ENCODE data around the gene SIRPB2. TPM values are rescaled to one million over a fixed set of nuclear protein-coding genes. Genes with fewer than 3 reads are reported as not detected.
A peak's percentile ranks its signal among the peaks of the same experiment; 100 is the strongest.

The SIRPB2 gene
- total and polyA plus RNA-seq, 2 of the 4 experiments (the other 2 are of a cell fraction) = not detected

- H2AFZ ChIP-seq (replicated peaks; ENCODE audit: low read length, poor library complexity) = no peak overlapping the region
- no peak overlapping the region for H4K5ac ChIP-seq (ENCODE audit: low read depth, low read length)
- H4K91ac ChIP-seq (ENCODE audit: insufficient read depth, low read depth, low read length) = no peak overlapping the region
- H4K8ac ChIP-seq (ENCODE audit: low read depth in 2 of 2, low read length in 2 of 2) = no peak overlapping the region
- no peak overlapping the region for H3K4ac ChIP-seq (ENCODE audit: low read depth, low read length)
- no peaks in the 10 kb centered on the region for H3K4me1 ChIP-seq (ENCODE audit: control insufficient read depth, insufficient read depth, low read length)
- H3K36me3 ChIP-seq (ENCODE audit: control insufficient read depth, insufficient read depth, low read length) = no peaks in the 10 kb centered on the region
- H2AK5ac ChIP-seq (ENCODE audit: low read depth, low read length) = no peak overlapping the region
- H2BK20ac ChIP-seq (ENCODE audit: low read depth, low read length) = no peak overlapping the region
- H3K14ac ChIP-seq (replicated peaks; ENCODE audit: low read depth, low read length) = no peak overlapping the region
- H3K27me3 ChIP-seq (ENCODE audit: control insufficient read depth, insufficient read depth, low read length) = 0 out of 2 replicates have a peak, but pooled peaks cover 1% of the 10 kb centered on the region
- ATAC-seq (ENCODE audit: low read depth) = no peak
- BruUV-seq (replicated peaks) = no TSS peak
- H2BK15ac ChIP-seq (ENCODE audit: low read depth, low read length) = no peak overlapping the region
- no peak overlapping the region for H3K4me3 ChIP-seq (ENCODE audit: insufficient read depth, low read depth, low read length)
- peak; percentile 81 for TF ChIP-seq CEBPB (IDR thresholded peaks at IDR 0.05; ENCODE audit: low read depth, low read length)
- no peak for TF ChIP-seq NFE2L2 (IDR thresholded peaks at IDR 0.05; ENCODE audit: low read depth, low read length)
- no peak for TF ChIP-seq ELK1 (IDR thresholded peaks at IDR 0.05; ENCODE audit: borderline replicate concordance, low read depth, low read length)
- H3K9me1 ChIP-seq (ENCODE audit: insufficient read depth, low read length) = no peaks in the 10 kb centered on the region
- H2AK9ac ChIP-seq (replicated peaks; ENCODE audit: low read depth, low read length, poor library complexity) = no peak overlapping the region
- no peak overlapping the region for H3K9ac ChIP-seq (ENCODE audit: low read depth, low read length)
- H3K4me2 ChIP-seq (ENCODE audit: low read depth, low read length) = no peak overlapping the region
- H3K79me1 ChIP-seq (ENCODE audit: low read depth in 1 of 2, low read length in 2 of 2) = no peaks in the 10 kb centered on the region
- ChIA-PET CTCF (interaction anchor here (0.6 kb wide), 1 partner anchor 18 kb away, joined by 3 read pairs; no protein-coding TSS in a partner anchor), POLR2A (ENCODE audit: unreplicated experiment) (no interaction called here)
- no peak overlapping the region for H3K56ac ChIP-seq (ENCODE audit: extremely low read depth, insufficient read depth, low read length)
- H2BK5ac ChIP-seq (ENCODE audit: low read depth, low read length, poor library complexity, severe bottlenecking) = no peak overlapping the region
- WGBS, 2 experiments (ENCODE audit: extremely low coverage in 2 of 2, insufficient read length in 1 of 2) = no CpG with 5 or more reads among the region's 1 CpG
- H3K23ac ChIP-seq (ENCODE audit: low read depth, low read length) = no peak overlapping the region
- DNase-seq = peak; percentile 8
- no peak overlapping the region for H3K18ac ChIP-seq (ENCODE audit: low read depth, low read length)
- dilution Hi-C loops (cut with HindIII; ENCODE audit: low sequenced_read_pairs, unreplicated experiment) (no loop called here), intact Hi-C loops (cut with micrococcal nuclease) (no loop called here), in situ Hi-C loops (cut with MboI; ENCODE audit: low sequenced_read_pairs) (no loop called here)
- H4K20me1 ChIP-seq (ENCODE audit: insufficient read depth, low read length) = no peaks in the 10 kb centered on the region
- H3K9me3 ChIP-seq (ENCODE audit: control insufficient read depth, insufficient read depth, low read length) = no peaks in the 10 kb centered on the region
- no peak overlapping the region for H3K27ac ChIP-seq (ENCODE audit: insufficient read depth, low read length)
- no peak overlapping the region for H2BK120ac ChIP-seq (ENCODE audit: low read depth, low read length)
Measured at GRCh38 chr20:1528811-1529210, 37.6 kb upstream of the SIRPB2 start.
